Measurements from ENCODE around the gene ZIC2. TPM values are rescaled to one million over a fixed set of nuclear protein-coding genes. Genes with fewer than 3 reads are reported as not detected.

The ZIC2 gene
- total RNA-seq (2012; rRNA removed) (not detected in 2 replicates), polyA plus RNA-seq (2012; rRNA removed) (not detected in 2 replicates), Bru-seq, nascent RNA (not detected), BruChase-seq, experiment 1, labeled RNA remaining after a 6-hour chase (not detected), BruChase-seq, experiment 2, labeled RNA remaining after a 2-hour chase (not detected)
- polyA plus RNA-seq (2012; cell fraction: cytosol; rRNA removed): not detected in 2 replicates
- polyA plus RNA-seq (2012; cell fraction: nucleus; rRNA removed; ENCODE audit: low replicate concordance): not detected in 2 replicates
- long read RNA-seq: 0 reads

GRCh38 chr13:99981735-99982035, at the start of gene ZIC2:
Gene ZIC2, plus strand, starts transcription at chr13:99981784. Its CDS starts 281 bp downstream, at chr13:99982065.
- no peak within 1 kb of the TSS for H2BK15ac ChIP-seq (ENCODE audit: low read depth, low read length)
- 3% methylated on average over 9 of the region's 41 CpGs; no CpG with 5 or more reads in 1 of the 2 experiments for WGBS, 2 experiments (ENCODE audit: extremely low coverage in 2 of 2, insufficient read length in 1 of 2)
- H2BK5ac ChIP-seq (ENCODE audit: low read depth, low read length, poor library complexity, severe bottlenecking): no peak within 1 kb of the TSS
- H4K20me1 ChIP-seq (ENCODE audit: insufficient read depth, low read length): peaks cover 15% of the 10 kb centered on the region
- intact Hi-C loops (cut with micrococcal nuclease) (no loop called here), in situ Hi-C loops (cut with MboI; ENCODE audit: low sequenced_read_pairs) (loop anchor here (10.0 kb wide), 1 partner anchor 253 kb away; no protein-coding TSS in a partner anchor), dilution Hi-C loops (cut with HindIII; ENCODE audit: low sequenced_read_pairs, unreplicated experiment) (no loop called here)
- no peak within 1 kb of the TSS for H2BK120ac ChIP-seq (ENCODE audit: low read depth, low read length)
- no peak within 1 kb of the TSS for H2BK20ac ChIP-seq (ENCODE audit: low read depth, low read length)
- ATAC-seq (ENCODE audit: low read depth) (peak; percentile 4; the same call in 1 of the 2 replicates), DNase-seq (no peak)
- no peaks in the 10 kb centered on the region; the same call in 1 of the 2 replicates for H3K4me1 ChIP-seq (ENCODE audit: control insufficient read depth, insufficient read depth, low read length)
- H4K91ac ChIP-seq (ENCODE audit: insufficient read depth, low read depth, low read length): no peak within 1 kb of the TSS
- H3K23ac ChIP-seq (ENCODE audit: low read depth, low read length): no peak within 1 kb of the TSS
- no peak within 1 kb of the TSS for H3K14ac ChIP-seq (replicated peaks; ENCODE audit: low read depth, low read length)
- peaks cover 88% of the 10 kb centered on the region for H3K27me3 ChIP-seq (ENCODE audit: control insufficient read depth, insufficient read depth, low read length)
- H3K9me3 ChIP-seq (ENCODE audit: control insufficient read depth, insufficient read depth, low read length): peaks cover 19% of the 10 kb centered on the region
- no peak within 1 kb of the TSS for H2AK5ac ChIP-seq (ENCODE audit: low read depth, low read length)
- no peak within 1 kb of the TSS for H3K27ac ChIP-seq (ENCODE audit: insufficient read depth, low read length)
- no peak within 1 kb of the TSS for H3K9ac ChIP-seq (ENCODE audit: low read depth, low read length)
- H2AK9ac ChIP-seq (replicated peaks; ENCODE audit: low read depth, low read length, poor library complexity): no peak within 1 kb of the TSS
- no peaks in the 10 kb centered on the region for H3K36me3 ChIP-seq (ENCODE audit: control insufficient read depth, insufficient read depth, low read length)
- no peak within 1 kb of the TSS for H4K8ac ChIP-seq (ENCODE audit: low read depth in 2 of 2, low read length in 2 of 2)
- H3K4me2 ChIP-seq (ENCODE audit: low read depth, low read length): peak within 1 kb of the TSS; percentile 62
- BruUV-seq (replicated peaks): no TSS peak
- no peak within 1 kb of the TSS for H4K5ac ChIP-seq (ENCODE audit: low read depth, low read length)
- peak within 1 kb of the TSS; percentile 89 for H2AFZ ChIP-seq (replicated peaks; ENCODE audit: low read length, poor library complexity)
- no peak within 1 kb of the TSS for H3K56ac ChIP-seq (ENCODE audit: extremely low read depth, insufficient read depth, low read length)
- POLR2A ChIA-PET (ENCODE audit: unreplicated experiment): no interaction called here
- no peak for TF ChIP-seq MAFK (IDR thresholded peaks at IDR 0.05; ENCODE audit: low read depth, low read length)
- no peak for TF ChIP-seq SMC3 (IDR thresholded peaks at IDR 0.05; ENCODE audit: low read depth, low read length)
- TF ChIP-seq POLR2A (IDR thresholded peaks at IDR 0.05; ENCODE audit: low read depth, low read length): no peak
- no peak for TF ChIP-seq RFX5 (IDR thresholded peaks at IDR 0.05; ENCODE audit: low read depth, low read length)
- no peak for TF ChIP-seq USF2 (IDR thresholded peaks at IDR 0.05; ENCODE audit: low read depth, low read length)
- TF ChIP-seq CHD1 (IDR thresholded peaks at IDR 0.05; ENCODE audit: low read depth, low read length): no peak
- TF ChIP-seq FOS (IDR thresholded peaks at IDR 0.05; ENCODE audit: low read depth, low read length): no peak
- TF ChIP-seq CEBPB (IDR thresholded peaks at IDR 0.05; ENCODE audit: low read depth, low read length): no peak
- no peak for TF ChIP-seq CTCF (conservative IDR thresholded peaks at IDR 0.05; ENCODE audit: low read depth, low read length)
- no peak for TF ChIP-seq MAZ (IDR thresholded peaks at IDR 0.05; ENCODE audit: borderline replicate concordance, low read depth, low read length)
- no peak for TF ChIP-seq RCOR1 (IDR thresholded peaks at IDR 0.05; ENCODE audit: insufficient replicate concordance, low read length)
- H3K4ac ChIP-seq (ENCODE audit: low read depth, low read length): no peak within 1 kb of the TSS
- peak within 1 kb of the TSS; percentile 33 for H3K4me3 ChIP-seq (ENCODE audit: insufficient read depth, low read depth, low read length)
- H3K18ac ChIP-seq (ENCODE audit: low read depth, low read length): no peak within 1 kb of the TSS
- no peaks in the 10 kb centered on the region for H3K79me1 ChIP-seq (ENCODE audit: low read depth in 1 of 2, low read length in 2 of 2)
- CTCF ChIA-PET: interaction anchor here (1.0 kb wide), 1 partner anchor 12 kb away, joined by 3 read pairs; no protein-coding TSS in a partner anchor
- H3K9me1 ChIP-seq (ENCODE audit: insufficient read depth, low read length): no peaks in the 10 kb centered on the region

Measured in IMR-90 (cell line).